ENCODE data around the gene SPAG7.

SPAG7 gene

GRCh38 chr17:4967539-4968485 is at the start of gene SPAG7:
SPAG7 (minus strand) TSS chr17:4967817; CDS start chr17:4967804, 13 bp downstream.
- POLR2A ChIA-PET: interaction anchor here (0.5 to 2.7 kb wide), 13 partner anchors 10 to 405 kb away, joined by 3 to 34 read pairs (median 4); partner anchors contain the start of genes ENO3, INCA1, PFN1 and RNF167
- CTCF ChIA-PET: interaction anchor here (1.1 to 5.5 kb wide), 14 partner anchors 11 to 270 kb away, joined by 3 to 47 read pairs (median 8); partner anchors contain the start of genes ARRB2, CAMTA2, CHRNE and RNF167
- TF ChIP-seq CTCF (IDR thresholded peaks at IDR 0.05; ENCODE audit: control extremely low read depth, extremely low read depth, low read depth, missing control alignments): no peak
- peak; percentile 96 for DNase-seq (ENCODE audit: extremely low spot score)

GRCh38 chr17:5014357-5014756 is 46.7 kb upstream of the SPAG7 start:
- POLR2A ChIA-PET: no interaction called here
- CTCF ChIA-PET: no interaction called here
- TF ChIP-seq CTCF (IDR thresholded peaks at IDR 0.05; ENCODE audit: control extremely low read depth, extremely low read depth, low read depth, missing control alignments): no peak
- DNase-seq (ENCODE audit: extremely low spot score): no peak

GRCh38 chr17:5011928-5012327 is 44.3 kb upstream of the SPAG7 start:
- peak; percentile 78 for DNase-seq (ENCODE audit: extremely low spot score)
- no peak for TF ChIP-seq CTCF (IDR thresholded peaks at IDR 0.05; ENCODE audit: control extremely low read depth, extremely low read depth, low read depth, missing control alignments)
- POLR2A ChIA-PET: interaction anchor here (0.8 kb wide), 1 partner anchor 10 kb away, joined by 3 read pairs; no protein-coding TSS in a partner anchor
- CTCF ChIA-PET: interaction anchor here (0.8 to 1.8 kb wide), 3 partner anchors 23 to 102 kb away, joined by 3 to 7 read pairs (median 3); no protein-coding TSS in a partner anchor

GRCh38 chr17:5003214-5003867 is 35.7 kb upstream of the SPAG7 start:
- CTCF ChIA-PET: no interaction called here
- DNase-seq (ENCODE audit: extremely low spot score): no peak
- POLR2A ChIA-PET: interaction anchor here (0.7 kb wide), 1 partner anchor 25 kb away, joined by 4 read pairs; no protein-coding TSS in a partner anchor

GRCh38 chr17:5002121-5002788 is 34.6 kb upstream of the SPAG7 start:
- DNase-seq (ENCODE audit: extremely low spot score): no peak
- ChIA-PET POLR2A (interaction anchor here (0.8 to 0.9 kb wide), 2 partner anchors 9 to 62 kb away, joined by 3 read pairs; partner anchors contain the start of genes RNF167 and SLC25A11), CTCF (interaction anchor here (1.2 kb wide), 1 partner anchor 60 kb away, joined by 3 read pairs; no protein-coding TSS in a partner anchor)
- no peak for TF ChIP-seq CTCF (IDR thresholded peaks at IDR 0.05; ENCODE audit: control extremely low read depth, extremely low read depth, low read depth, missing control alignments)

More at GRCh38 chr17:5003214-5003867, 35.7 kb upstream of the SPAG7 start:
- no peak for TF ChIP-seq CTCF (IDR thresholded peaks at IDR 0.05; ENCODE audit: control extremely low read depth, extremely low read depth, low read depth, missing control alignments)

All from GM10248 (cell line).